HG03432 (cell line): ENCODE results near the gene PPDPF.

ENCODE experiments used
- ATAC-seq: cut with Tn5 transposase; IDR thresholded peaks from one replicate; pipeline ENCODE4 v1.9.1; 2021; ENCODE audit warnings: mild to moderate bottlenecking, moderate library complexity; ENCODE audit not compliant: unreplicated experiment

PPDPF gene

GRCh38 chr20:63519668-63520503 is 679 bp upstream of the PPDPF start:
- ATAC-seq, result peak; percentile 53

DNA sequence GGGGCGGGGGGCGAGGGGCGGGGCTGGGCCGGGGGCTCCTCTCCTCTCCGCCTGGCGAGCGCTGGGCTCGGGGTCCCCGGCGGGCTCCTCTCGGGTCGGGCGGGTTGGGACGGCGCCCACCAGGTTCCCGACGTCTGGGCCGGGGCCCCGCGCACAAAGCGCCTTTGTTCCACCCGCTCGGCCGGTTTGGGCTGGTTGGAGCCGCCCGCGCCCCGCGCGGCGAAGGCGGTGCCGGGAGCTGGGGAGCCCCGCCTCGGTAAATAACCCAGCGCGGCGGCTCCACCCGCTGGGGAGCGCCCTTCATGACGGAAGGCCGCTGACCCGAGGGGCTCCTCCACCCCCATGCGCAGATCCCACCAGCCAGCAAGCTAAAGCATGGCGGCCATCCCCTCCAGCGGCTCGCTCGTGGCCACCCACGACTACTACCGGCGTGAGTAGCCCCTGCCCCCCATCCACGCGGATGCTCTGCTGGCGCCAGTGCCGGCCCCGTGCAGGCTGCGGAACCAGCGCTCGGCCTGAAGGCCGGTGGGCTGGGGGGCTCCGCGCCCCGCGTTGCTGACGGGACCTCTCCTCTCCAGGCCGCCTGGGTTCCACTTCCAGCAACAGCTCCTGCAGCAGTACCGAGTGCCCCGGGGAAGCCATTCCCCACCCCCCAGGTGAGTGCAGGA is 503 bp downstream of the PPDPF start:
- peak; percentile 54 for ATAC-seq

- no peak for ATAC-seq
Measured at GRCh38 chr20:63521602-63522001, 1.0 kb downstream of the PPDPF start.

DNA sequence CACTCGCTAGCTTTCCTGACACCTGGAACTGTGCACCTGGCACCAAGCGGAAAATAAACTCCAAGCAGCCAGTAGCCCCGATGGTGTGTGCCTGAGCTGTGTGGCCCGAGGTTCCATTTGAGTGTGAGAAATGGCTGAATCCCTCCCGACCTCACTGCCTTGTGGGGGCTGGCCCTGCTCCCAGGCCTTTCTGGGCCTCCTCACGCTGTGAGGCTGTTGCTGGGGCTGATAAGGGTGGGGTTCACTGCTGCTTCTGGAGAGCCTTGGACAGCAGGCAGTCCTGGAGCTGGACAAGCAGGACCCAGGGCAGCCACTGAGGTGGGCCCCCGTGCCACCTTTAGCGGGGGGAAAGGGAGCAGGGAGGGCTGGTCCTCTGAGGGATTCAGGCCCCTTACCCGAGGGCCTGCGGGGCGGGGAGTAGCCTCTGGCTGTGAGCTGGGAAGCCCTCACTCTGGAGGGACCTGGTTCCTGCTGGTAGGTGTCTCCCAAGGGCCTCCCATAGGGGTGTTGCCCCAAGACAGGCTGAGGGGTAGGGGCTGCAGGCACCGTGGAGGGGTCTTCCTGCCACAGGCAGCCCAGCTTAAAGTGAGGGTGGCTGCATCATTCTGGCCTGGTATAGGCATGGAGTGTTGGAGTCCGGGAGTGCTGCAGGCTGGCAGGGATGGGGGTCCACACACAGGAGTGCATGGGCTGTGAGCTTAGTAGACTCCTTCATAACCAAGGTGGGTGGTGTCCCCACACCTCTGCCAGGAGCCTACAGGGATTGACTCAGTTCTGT is 1.7 kb downstream of the PPDPF start:
- no peak for ATAC-seq

GRCh38 chr20:63522981-63523611 is 2.5 kb downstream of the PPDPF start:
- no peak for ATAC-seq

- no peak for ATAC-seq
Measured at GRCh38 chr20:63525185-63525584, 4.6 kb downstream of the PPDPF start.

- ATAC-seq, result no peak
Measured at GRCh38 chr20:63525971-63526370, 5.4 kb downstream of the PPDPF start.

GRCh38 chr20:63527184-63527583 is 6.6 kb downstream of the PPDPF start:
- ATAC-seq, result no peak

DNA sequence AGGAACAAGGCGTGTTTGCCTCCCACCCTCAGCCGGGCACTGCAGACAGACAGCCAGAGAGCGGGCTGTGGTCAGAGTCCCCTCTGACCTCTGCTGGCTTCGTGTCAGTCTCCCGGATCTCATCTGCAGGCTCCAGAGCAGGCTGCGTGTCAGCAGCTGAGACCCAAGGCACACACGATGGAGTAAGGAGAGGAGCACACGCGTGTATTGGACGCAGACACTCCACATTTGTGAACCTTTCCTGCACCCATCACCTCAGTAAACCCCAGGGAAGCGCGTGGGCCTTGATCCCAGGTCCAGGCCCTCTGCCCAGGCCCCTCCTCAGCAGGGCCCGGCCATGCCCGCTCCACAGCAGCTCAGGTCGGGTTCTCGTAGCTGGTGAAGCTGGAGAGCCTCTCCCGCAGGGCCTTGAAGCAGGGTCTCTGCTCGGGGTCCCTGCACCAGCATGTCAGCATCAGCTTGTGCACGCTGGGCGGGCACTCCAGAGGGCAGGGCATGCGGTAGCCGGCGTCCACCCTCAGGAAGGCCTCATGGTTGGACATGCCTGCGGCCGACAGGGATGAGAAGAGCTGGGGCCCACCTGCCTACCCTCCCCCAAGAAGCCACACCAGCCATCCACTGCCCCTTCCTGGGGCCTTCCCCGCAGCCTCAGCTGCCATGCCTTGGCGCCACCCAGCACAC is 8.8 kb downstream of the PPDPF start:
- ATAC-seq, result no peak

DNA sequence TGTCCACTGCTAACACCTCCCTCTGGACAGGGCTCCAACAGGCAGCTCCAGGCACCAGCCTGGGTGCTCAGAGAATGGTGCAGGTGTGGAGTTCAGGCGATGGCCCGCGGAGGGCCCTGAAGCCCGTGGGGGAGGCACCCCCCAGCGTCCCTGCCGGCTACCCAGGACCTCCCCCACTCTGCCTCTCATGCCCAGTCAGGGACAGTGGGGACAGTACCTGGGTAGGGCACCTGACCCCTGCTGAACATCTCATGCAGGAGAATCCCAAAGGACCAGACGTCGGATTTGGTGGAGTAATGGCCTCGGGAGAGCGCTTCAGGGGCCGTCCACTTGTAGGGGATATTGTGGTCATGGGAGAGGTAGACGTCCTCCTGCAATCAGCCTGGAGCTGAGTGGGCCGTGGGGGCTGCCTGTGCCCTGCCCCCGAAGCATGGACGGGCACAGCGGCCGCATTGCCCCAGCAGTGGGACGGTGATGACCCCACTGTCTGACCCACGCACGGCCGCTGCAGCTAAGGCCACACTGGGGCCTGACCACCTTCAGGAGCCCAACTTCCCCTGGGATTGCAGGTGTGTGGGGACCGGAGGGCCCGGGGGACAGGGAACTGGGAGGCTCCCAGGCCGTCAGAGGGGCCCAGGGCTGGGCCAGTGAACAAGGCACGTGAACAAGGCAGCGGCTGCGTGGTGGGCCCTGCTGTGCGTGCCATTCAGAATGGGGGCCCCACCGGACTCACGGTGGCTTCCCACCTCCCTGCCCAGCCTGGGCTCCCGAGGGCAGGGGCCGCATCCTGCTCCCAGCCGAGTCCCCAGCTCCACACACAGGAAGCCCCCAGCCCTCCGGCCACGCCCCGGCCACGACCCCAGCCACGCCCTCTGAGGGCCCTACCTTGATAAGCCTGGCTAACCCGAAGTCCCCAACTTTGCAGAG is 9.6 kb downstream of the PPDPF start:
- no peak for ATAC-seq

- ATAC-seq, result no peak
Measured at GRCh38 chr20:63530788-63531160, 10.2 kb downstream of the PPDPF start.

DNA sequence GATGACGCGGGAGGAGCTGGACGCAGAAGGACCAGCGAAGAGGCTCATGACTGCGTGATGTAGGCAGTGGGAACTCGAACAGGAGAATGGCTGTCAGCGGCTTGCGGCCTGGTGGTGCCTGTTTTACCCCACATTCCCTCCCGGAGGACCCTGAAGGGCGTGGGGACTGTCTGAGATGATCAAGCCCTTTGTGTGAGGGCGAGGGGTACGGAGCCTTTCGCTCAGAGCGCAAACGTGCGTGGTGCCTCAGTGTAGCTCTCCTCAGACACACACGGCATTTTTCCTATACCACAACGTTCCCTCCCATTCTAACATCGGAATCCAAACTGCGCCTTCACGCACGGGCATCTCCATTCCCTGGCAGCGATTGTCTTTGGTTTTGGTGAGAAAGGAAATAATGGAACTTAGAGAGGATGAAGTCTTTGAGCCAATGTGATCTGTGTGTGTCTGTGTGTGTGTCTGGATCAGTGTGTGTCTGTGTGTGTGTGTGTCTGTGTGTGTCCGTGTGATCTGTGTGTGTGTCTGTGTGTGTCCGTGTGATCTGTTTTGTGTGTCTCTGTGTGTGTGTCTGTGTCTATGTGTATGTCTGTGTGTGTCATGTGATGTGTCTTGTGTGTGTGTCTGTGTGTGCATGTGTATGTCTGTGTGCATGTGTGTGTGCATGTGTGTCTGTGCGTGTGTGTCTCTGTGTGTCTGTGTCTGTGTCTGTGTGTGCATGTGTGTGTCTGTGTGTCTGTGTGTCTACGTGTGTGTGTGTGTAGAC is 11.3 kb downstream of the PPDPF start:
- ATAC-seq, result no peak

DNA sequence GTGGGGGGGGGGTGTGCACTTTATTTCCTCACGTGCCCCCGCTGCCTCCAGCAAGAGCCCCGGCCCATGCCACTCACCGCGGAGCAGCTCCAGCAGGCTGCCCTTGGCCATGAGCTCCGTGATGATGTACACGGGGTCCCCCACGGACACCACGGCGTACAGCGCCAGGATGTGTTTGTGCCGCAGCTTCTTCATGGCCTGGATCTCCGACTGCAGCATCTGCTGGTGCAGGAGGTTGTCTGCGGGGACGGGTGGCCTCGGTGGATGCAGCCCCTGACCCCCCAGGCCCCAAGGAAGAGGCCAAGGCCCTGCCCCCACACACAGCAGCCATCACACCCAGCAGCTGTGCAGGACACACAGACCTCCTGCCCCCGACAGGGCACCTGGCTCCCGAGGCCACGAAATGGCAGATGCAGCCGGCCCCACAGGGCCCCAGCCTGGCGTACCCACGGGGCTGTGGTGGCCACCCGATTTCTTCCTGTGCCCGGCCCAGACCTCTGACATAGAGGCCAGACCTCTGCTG is 11.9 kb downstream of the PPDPF start:
- no peak for ATAC-seq

GRCh38 chr20:63533388-63533787 is 12.8 kb downstream of the PPDPF start:
- no peak for ATAC-seq

- no peak for ATAC-seq
Measured at GRCh38 chr20:63533871-63534393, 13.4 kb downstream of the PPDPF start.

DNA sequence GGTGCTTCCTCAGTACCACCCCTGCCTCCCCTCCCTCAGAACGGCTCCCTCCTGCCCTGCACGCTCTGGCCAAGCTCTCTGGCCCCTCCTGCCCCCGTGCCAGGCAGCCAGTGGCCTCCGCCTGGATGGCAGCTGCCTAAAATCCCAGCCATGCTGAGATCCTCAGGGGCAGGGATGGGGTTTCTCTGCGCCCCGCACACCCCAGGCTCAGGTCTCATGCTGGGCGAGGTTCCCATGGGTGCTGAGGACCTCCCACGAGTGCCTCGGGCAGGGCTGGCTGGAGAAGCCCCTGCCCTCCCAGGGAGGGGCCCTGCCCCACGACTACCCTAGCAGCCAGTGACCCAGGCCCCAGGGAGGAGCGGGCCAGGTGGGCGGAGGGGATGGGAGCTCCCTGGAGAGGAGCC is 13.9 kb downstream of the PPDPF start:
- no peak for ATAC-seq

GRCh38 chr20:63534831-63535651 is 14.5 kb downstream of the PPDPF start:
- no peak for ATAC-seq
